B cell (primary cell): ENCODE results near the gene CCDC178. TPM values are rescaled to one million over a fixed set of nuclear protein-coding genes. Genes with fewer than 3 reads are reported as not detected.

Experiments
- ATAC-seq: fragments of 200-7000 bp; cut with Tn5 transposase; one replicate; pipeline ENCODE4 v1.10.0; 2021; ENCODE audit warnings: low read depth, mild to moderate bottlenecking, moderate number of reproducible peaks, moderate library complexity
- CTCF ChIA-PET: fragments of 350-600 bp; sonication (Branson Sonifier 250); formaldehyde crosslinking; loops from one replicate; lab custom pipeline; 2021; ENCODE audit warnings: antibody characterized with exemption, inconsistent platforms; lab: Charles Lee
- POLR2A ChIA-PET: fragments of 350-600 bp; sonication (Branson Sonifier 250); formaldehyde crosslinking; loops from one replicate; lab custom pipeline; 2021; ENCODE audit warnings: antibody characterized with exemption; lab: Charles Lee
- DNase-seq: peaks from one replicate; pipeline ENCODE4 v3.0.0; 2013
- H2AFZ ChIP-seq: 2 replicates; pipeline ENCODE4 v1.6.1; 2012; ENCODE audit warnings: mild to moderate bottlenecking, low read depth, low read length; ENCODE audit not compliant: insufficient read depth, poor library complexity, severe bottlenecking
- H3K27ac ChIP-seq, 2 donors: 1 replicate in 1 of 2; 2 replicates in 1 of 2; pipeline ENCODE4 v1.5.1; 2012 to 2013; ENCODE audit warnings: low read length in 2 of 2, mild to moderate bottlenecking in 2 of 2, moderate library complexity in 1 of 2
- H3K27me3 ChIP-seq, 4 experiments: fragments of 200-600 bp in 1 of 4; sonication (generic) in 1 of 4; replicated peaks in 1 of 4; 1 replicate in 2 of 4; 2 replicates in 2 of 4; pipeline versions ENCODE4 v1.6.1 to v1.7.0; 2013 to 2016; ENCODE audit warnings: low read length in 3 of 4, mild to moderate bottlenecking in 2 of 4, mixed read lengths in 1 of 4, moderate library complexity in 1 of 4; ENCODE audit not compliant: insufficient read depth in 4 of 4, control insufficient read depth in 3 of 4; ENCODE audit errors: control extremely low read depth in 1 of 4
- H3K36me3 ChIP-seq, 2 experiments: replicated peaks in 1 of 2; 1 replicate in 1 of 2; 2 replicates in 1 of 2; pipeline versions ENCODE4 v1.6.1 to v1.7.1; 2013; ENCODE audit warnings: low read length in 1 of 2; ENCODE audit not compliant: insufficient read depth in 2 of 2, control insufficient read depth in 1 of 2; ENCODE audit errors: control extremely low read depth in 1 of 2, extremely low read depth in 1 of 2
- H3K4me1 ChIP-seq, 2 donors: fragments of 200-600 bp in 1 of 2; sonication (generic) in 1 of 2; 1 replicate in 1 of 2; 2 replicates in 1 of 2; pipeline versions ENCODE4 v1.5.1 to v1.6.1; 2013 to 2017; ENCODE audit warnings: low read length in 2 of 2; ENCODE audit not compliant: control insufficient read depth in 2 of 2, insufficient read depth in 2 of 2
- H3K4me2 ChIP-seq: replicated peaks from 2 replicates; pipeline ENCODE3; 2012; ENCODE audit warnings: mild to moderate bottlenecking, low read depth, low read length; ENCODE audit not compliant: poor library complexity, severe bottlenecking
- H3K4me3 ChIP-seq, 5 experiments: fragments of 200-600 bp in 1 of 5; sonication (generic) in 1 of 5; 1 replicate in 3 of 5; 2 replicates in 2 of 5; pipeline versions ENCODE4 v1.5.1 to v1.7.0; 2011 to 2016; ENCODE audit warnings: low read length in 4 of 5, mild to moderate bottlenecking in 4 of 5, low read depth in 2 of 5, control low read depth in 1 of 5, moderate library complexity in 1 of 5; ENCODE audit not compliant: insufficient read depth in 1 of 5; ENCODE audit errors: control extremely low read depth in 1 of 5, extremely low read depth in 1 of 5
- H3K79me2 ChIP-seq: fragments of 200-600 bp; sonication (generic); one replicate; pipeline ENCODE4 v1.6.0; 2016; ENCODE audit warnings: low read length; ENCODE audit not compliant: control insufficient read depth, insufficient read depth
- H3K9ac ChIP-seq: fragments of 200-600 bp; sonication (generic); 2 replicates; pipeline ENCODE4 v1.6.1; 2017; ENCODE audit warnings: mild to moderate bottlenecking, low read length, moderate library complexity
- H3K9me3 ChIP-seq, 3 donors: one replicate each; pipeline versions ENCODE4 v1.6.1 to v1.7.1; 2013; ENCODE audit warnings: low read length in 2 of 3; ENCODE audit not compliant: control insufficient read depth in 2 of 3, insufficient read depth in 1 of 3; ENCODE audit errors: control extremely low read depth in 1 of 3
- H4K20me1 ChIP-seq: 2 replicates; pipeline ENCODE4 v1.6.0; 2012; ENCODE audit warnings: mild to moderate bottlenecking, low read length; ENCODE audit not compliant: insufficient read depth, control insufficient read depth, poor library complexity, severe bottlenecking
- H3K27ac Mint-ChIP-seq: one replicate; pipeline ENCODE4 v1.8.0; 2021; ENCODE audit warnings: mixed read lengths
- H3K27me3 Mint-ChIP-seq: one replicate; pipeline ENCODE4 v1.8.0; 2021; ENCODE audit warnings: mixed read lengths
- H3K4me1 Mint-ChIP-seq: one replicate; pipeline ENCODE4 v1.8.0; 2021; ENCODE audit warnings: mixed read lengths
- H3K4me3 Mint-ChIP-seq: one replicate; pipeline ENCODE4 v1.8.0; 2021; ENCODE audit warnings: mixed read lengths
- H3K9me3 Mint-ChIP-seq: one replicate; pipeline ENCODE4 v1.8.0; 2022; ENCODE audit warnings: mixed read lengths; ENCODE audit not compliant: insufficient read depth
- CTCF ChIP-seq: fragments of 200-600 bp; IDR thresholded peaks from one replicate; pipeline ENCODE4 v1.8.0; 2022; ENCODE audit warnings: antibody characterized with exemption, mild to moderate bottlenecking
- EZH2 ChIP-seq: IDR thresholded peaks from 2 replicates; pipeline ENCODE4 v1.6.1; 2012; ENCODE audit warnings: borderline replicate concordance, low read depth, mild to moderate bottlenecking, moderate library complexity, low read length; ENCODE audit not compliant: insufficient read depth, poor library complexity, severe bottlenecking
- WGBS: methylation state at CpG from one replicate; pipeline ENCODE4 v1.1.5; 2013; ENCODE audit warnings: missing lambda C conversion rate; ENCODE audit not compliant: insufficient coverage; 5-methylcytosine and 5-hydroxymethylcytosine counted together
- intact Hi-C: fragments of 100-400 bp; cut with micrococcal nuclease; formaldehyde crosslinking; loops from one replicate; pipeline ENCODE4 v1.10.0; 2022
- polyA plus RNA-seq: library from polyadenylated mRNA; depleted of rRNA; stranded (reverse); fragments of >200 nt; gene quantifications from 2 replicates; pipeline ENCODE4 v1.2.3, GENCODE V29; 2012
- total RNA-seq, 2 donors: library from RNA; stranded (reverse); fragments of 120-200 nt in 1 of 2; gene quantifications; 1 replicate in 1 of 2; 2 replicates in 1 of 2; pipeline versions ENCODE4 v1.2.3 to v1.2.4, GENCODE V29; 2013 to 2022

CCDC178 gene
- total and polyA plus RNA-seq, 2 donors (not counting 1 experiment from before 2014, with no cell fraction given) = not detected

DNA sequence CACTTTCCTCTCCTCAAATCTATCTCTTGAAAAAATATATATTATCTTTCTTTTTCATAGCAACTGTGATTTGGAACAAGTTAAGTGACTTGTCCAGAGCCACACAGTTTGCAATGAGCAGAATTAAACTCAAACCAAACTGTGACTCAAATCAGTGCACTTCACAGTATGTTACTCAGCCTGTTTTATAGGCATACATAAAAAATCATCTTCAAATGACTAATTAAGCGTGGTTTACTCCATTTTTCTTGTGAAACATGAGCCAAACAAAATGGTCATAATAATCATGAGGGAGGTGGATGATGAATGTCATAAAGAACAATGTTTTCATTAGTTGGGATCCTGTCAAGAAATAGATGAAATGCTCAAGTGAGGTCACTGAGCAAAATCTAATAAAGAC lies 6.1 kb upstream of the CCDC178 start:
- no peak overlapping the region for H3K9ac ChIP-seq
- peaks cover 3% of the 10 kb centered on the region for H3K9me3 Mint-ChIP-seq
- CTCF ChIA-PET = no interaction called here
- no peak overlapping the region for H3K27ac ChIP-seq
- no peak overlapping the region for H3K27ac Mint-ChIP-seq
- H3K27me3 ChIP-seq = no peaks in the 10 kb centered on the region
- no peaks in the 10 kb centered on the region for H3K79me2 ChIP-seq
- no peaks in the 10 kb centered on the region for H3K36me3 ChIP-seq
- H3K9me3 ChIP-seq = no peaks in the 10 kb centered on the region
- peaks cover 10% of the 10 kb centered on the region for H3K27me3 Mint-ChIP-seq
- intact Hi-C loops = no loop called here
- no peak overlapping the region for H3K4me3 ChIP-seq
- no peak overlapping the region for H3K4me2 ChIP-seq
- H2AFZ ChIP-seq = no peak overlapping the region
- WGBS = no CpG with 5 or more reads among the region's 1 CpG
- no peak overlapping the region for H3K4me3 Mint-ChIP-seq
- POLR2A ChIA-PET = no interaction called here
- TF ChIP-seq EZH2 = no peak
- TF ChIP-seq CTCF = no peak
- H3K4me1 ChIP-seq = no peaks in the 10 kb centered on the region
- ATAC-seq (no peak), DNase-seq (no peak)
- H4K20me1 ChIP-seq = no peaks in the 10 kb centered on the region
- no peaks in the 10 kb centered on the region for H3K4me1 Mint-ChIP-seq

GRCh38 chr18:33444709-33445108 lies 4.2 kb upstream of the CCDC178 start:
- WGBS = no CpG with 5 or more reads among the region's 2 CpGs
- ATAC-seq = no peak
- H2AFZ ChIP-seq = no peak overlapping the region

More at GRCh38 chr18:33444709-33445108, 4.2 kb upstream of the CCDC178 start:
- Mint-ChIP-seq H3K27ac (no peak overlapping the region), H3K27me3 (peaks cover 22% of the 10 kb centered on the region), H3K4me1 (no peaks in the 10 kb centered on the region), H3K9me3 (peaks cover 3% of the 10 kb centered on the region), H3K4me3 (no peak overlapping the region)
- Histone ChIP-seq H3K4me3 (no peak overlapping the region), H4K20me1 (no peaks in the 10 kb centered on the region), H3K36me3 (no peaks in the 10 kb centered on the region), H3K79me2 (no peaks in the 10 kb centered on the region), H3K9ac (no peak overlapping the region), H3K9me3 (no peaks in the 10 kb centered on the region), H3K4me1 (no peaks in the 10 kb centered on the region), H3K27ac (no peak overlapping the region), H3K4me2 (no peak overlapping the region), H3K27me3 (peaks cover 0 to 6% (median 2%) of the 10 kb centered on the region in 4 experiments)
- ChIA-PET CTCF (no interaction called here), POLR2A (no interaction called here)
- DNase-seq = no peak
- intact Hi-C loops = no loop called here
- TF ChIP-seq EZH2 (no peak), CTCF (no peak)
